ENCODE results near the gene HMG20B.

Gene HMG20B

GRCh38 chr19:3622224-3622623 lies 49.5 kb downstream of the HMG20B start:
- DNase-seq, result no peak

GRCh38 chr19:3623716-3624115 lies 51.0 kb downstream of the HMG20B start:
- no peak for DNase-seq

GRCh38 chr19:3625996-3626472 lies 53.3 kb downstream of the HMG20B start:
- peak in 2 of 4 experiments; percentile 13 to 14 for DNase-seq

GRCh38 chr19:3626473-3627350 lies 54.0 kb downstream of the HMG20B start, which contains the start of gene CACTIN:
Gene CACTIN, minus strand, starts transcription at chr19:3626790. Its CDS starts 28 bp downstream, at chr19:3626762.
- peak; percentile 99 to 100 (median 100) for DNase-seq

- DNase-seq, result no peak
These were observed 54.6 kb downstream of the HMG20B start for GRCh38 chr19:3627351-3627723.
